K562 (cell line): ENCODE measurements around the gene UCK1.
A peak's percentile ranks its signal among the peaks of the same experiment; 100 is the strongest.

ENCODE experiments used
- MXI1 ChIP-seq: IDR thresholded peaks from 2 replicates; pipeline ENCODE4 v1.6.1; 2011; ENCODE audit warnings: low read depth, mild to moderate bottlenecking, improper control_type of control experiment, low read length
- POLR2AphosphoS5 ChIP-seq: IDR thresholded peaks from 2 replicates; pipeline ENCODE4 v1.6.1; 2011; ENCODE audit warnings: mild to moderate bottlenecking, low read depth, low read length, moderate library complexity; ENCODE audit not compliant: control insufficient read depth, insufficient read depth

DNA sequence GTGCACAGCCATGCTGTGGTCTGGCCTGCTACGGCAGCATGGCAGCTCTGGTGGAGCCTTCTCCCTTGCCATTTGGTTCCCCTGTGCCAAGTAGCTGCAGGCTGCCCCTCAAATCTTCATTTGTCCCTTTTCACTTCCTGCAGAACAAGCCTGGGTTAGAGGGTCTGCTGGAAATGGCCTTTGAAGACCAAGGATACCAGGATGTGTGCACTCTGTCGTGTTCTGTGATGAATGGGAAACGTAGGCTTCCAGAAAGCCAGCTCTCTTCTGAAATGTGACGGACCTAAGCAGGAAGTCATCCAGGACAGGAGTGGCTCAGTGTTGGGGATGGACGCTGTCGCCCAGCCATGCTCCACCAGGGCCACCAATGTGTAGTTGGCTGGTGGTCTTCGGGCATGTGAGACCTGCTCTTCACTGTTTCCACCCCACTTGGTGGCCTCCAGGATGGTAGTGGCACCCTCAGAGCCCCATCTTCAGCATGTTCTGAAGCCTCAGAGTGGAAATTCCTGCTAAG, 31.8 kb downstream of the UCK1 start:
- TF ChIP-seq POLR2AphosphoS5 (peak; percentile 31; the same call in 1 of the 2 replicates), MXI1 (no peak)
